Natural killer cell (primary cell): ENCODE results near the gene C9orf57. TPM values are rescaled to one million over a fixed set of nuclear protein-coding genes. Genes with fewer than 3 reads are reported as not detected.
"Not testable (repeated sequence)": the region's sequence is repeated elsewhere in the genome, so short reads cannot be mapped to it uniquely, and the experiment has no call there.

Experiments used
- ATAC-seq, 3 donors: fragments of 150-1000 bp in 2 of 3; fragments of 200-7000 bp in 1 of 3; cut with Tn5 transposase; 1 replicate in 1 of 3; 2 replicates in 2 of 3; pipeline ENCODE4 v1.10.0; 2021; ENCODE audit warnings: mild to moderate bottlenecking in 2 of 3, moderate library complexity in 2 of 3
- DNase-seq, 2 donors: peaks; one replicate each; pipeline versions ENCODE4 v3.0.0 to v3.0.0-alpha.2; 2013 to 2021; ENCODE audit warnings: mixed read lengths in 1 of 2
- H3K27ac ChIP-seq: one replicate; pipeline ENCODE4 v1.5.1; 2013; ENCODE audit warnings: mild to moderate bottlenecking, low read length
- H3K27me3 ChIP-seq: one replicate; pipeline ENCODE4 v1.6.1; 2013; ENCODE audit warnings: low read length; ENCODE audit not compliant: control insufficient read depth, insufficient read depth
- H3K36me3 ChIP-seq: one replicate; pipeline ENCODE4 v1.6.1; 2013; ENCODE audit warnings: low read length; ENCODE audit not compliant: control insufficient read depth, insufficient read depth
- H3K4me1 ChIP-seq: one replicate; pipeline ENCODE4 v1.6.1; 2013; ENCODE audit warnings: low read length; ENCODE audit not compliant: control insufficient read depth, insufficient read depth
- H3K4me3 ChIP-seq: one replicate; pipeline ENCODE4 v1.5.1; 2013; ENCODE audit warnings: low read length
- H3K9me3 ChIP-seq: one replicate; pipeline ENCODE4 v1.6.1; 2013; ENCODE audit warnings: low read length; ENCODE audit not compliant: control insufficient read depth, insufficient read depth
- H3K27ac Mint-ChIP-seq, 2 donors: one replicate each; pipeline ENCODE4 v1.8.0; 2022; ENCODE audit warnings: mild to moderate bottlenecking in 2 of 2, mixed read lengths in 2 of 2, moderate library complexity in 1 of 2
- H3K27me3 Mint-ChIP-seq, 2 donors: one replicate each; pipeline ENCODE4 v1.8.0; 2022; ENCODE audit warnings: low read depth in 2 of 2, mixed read lengths in 2 of 2
- H3K36me3 Mint-ChIP-seq: one replicate; pipeline ENCODE4 v1.8.0; 2022; ENCODE audit warnings: mixed read lengths
- H3K4me1 Mint-ChIP-seq, 2 donors: one replicate each; pipeline ENCODE4 v1.8.0; 2022; ENCODE audit warnings: mixed read lengths in 2 of 2
- H3K4me3 Mint-ChIP-seq: one replicate; pipeline ENCODE4 v1.8.0; 2022; ENCODE audit warnings: mild to moderate bottlenecking, moderate library complexity, mixed read lengths
- H3K9me3 Mint-ChIP-seq, 2 donors: one replicate each; pipeline ENCODE4 v1.8.0; 2022; ENCODE audit warnings: mixed read lengths in 2 of 2
- CTCF ChIP-seq: fragments of 200-600 bp; IDR thresholded peaks from one replicate; pipeline ENCODE4 v1.8.0; 2022; ENCODE audit warnings: antibody characterized with exemption
- WGBS: methylation state at CpG from one replicate; pipeline ENCODE4 v1.1.7; 2013; ENCODE audit warnings: missing lambda C conversion rate; ENCODE audit not compliant: insufficient coverage; 5-methylcytosine and 5-hydroxymethylcytosine counted together
- intact Hi-C: fragments of 100-400 bp; cut with micrococcal nuclease; formaldehyde crosslinking; loops from one replicate; pipeline ENCODE4 v1.14.2; 2022
- total RNA-seq, 4 donors: library from RNA; stranded (reverse); fragments of 120-200 nt in 1 of 4; gene quantifications; one replicate each; pipeline versions ENCODE4 v1.2.3 to v1.2.4, GENCODE V29; 2013 to 2022

Gene C9orf57
- total RNA-seq: not detected
- total RNA-seq (2013): not detected

- no peak for ATAC-seq
Observed at GRCh38 chr9:72060513-72060912, at the start of gene C9orf57. Gene C9orf57, minus strand, starts transcription at chr9:72060613. Its CDS starts 1,282 bp downstream, at chr9:72059331.

GRCh38 chr9:72102520-72102919 lies 42.1 kb upstream of the C9orf57 start:
- Mint-ChIP-seq H3K27ac (no peak overlapping the region), H3K4me3 (no peak overlapping the region), H3K9me3 (peaks cover 0 to under 1% of the 10 kb centered on the region in 2 donors), H3K27me3 (peaks cover 0 to under 1% of the 10 kb centered on the region in 2 donors), H3K36me3 (no peaks in the 10 kb centered on the region), H3K4me1 (no peaks in the 10 kb centered on the region)
- Histone ChIP-seq H3K36me3 (no peaks in the 10 kb centered on the region), H3K27me3 (no peaks in the 10 kb centered on the region), H3K9me3 (no peaks in the 10 kb centered on the region), H3K4me1 (no peaks in the 10 kb centered on the region), H3K4me3 (no peak overlapping the region), H3K27ac (no peak overlapping the region)
- DNase-seq: no peak
- 93% methylated on average over 2 of the region's 2 CpGs for WGBS
- no peak for TF ChIP-seq CTCF
- intact Hi-C loops: no loop called here
- no peak for ATAC-seq

More at GRCh38 chr9:72060513-72060912, at the start of gene C9orf57:
- TF ChIP-seq CTCF: no peak
- no peaks in the 10 kb centered on the region for H3K4me1 ChIP-seq
- no peaks in the 10 kb centered on the region for H3K9me3 ChIP-seq
- Mint-ChIP-seq H3K27ac (no peak within 1 kb of the TSS), H3K9me3 (no peaks in the 10 kb centered on the region), H3K4me3 (no peak within 1 kb of the TSS), H3K4me1 (no peaks in the 10 kb centered on the region), H3K36me3 (no peaks in the 10 kb centered on the region), H3K27me3 (peaks cover 3 to 16% of the 10 kb centered on the region in 2 donors)
- H3K27ac ChIP-seq: no peak within 1 kb of the TSS
- H3K36me3 ChIP-seq: no peaks in the 10 kb centered on the region
- no peaks in the 10 kb centered on the region for H3K27me3 ChIP-seq
- DNase-seq: no peak
- intact Hi-C loops: no loop called here
- no peak within 1 kb of the TSS for H3K4me3 ChIP-seq
- WGBS: 100% methylated on average over 3 of the region's 4 CpGs

- ATAC-seq, H3K36me3 Mint-ChIP-seq, H3K4me3 ChIP-seq, H3K27ac Mint-ChIP-seq, H3K27me3 Mint-ChIP-seq, H3K27ac ChIP-seq, H3K36me3 ChIP-seq, H3K4me1 Mint-ChIP-seq, H3K9me3 Mint-ChIP-seq, H3K4me3 Mint-ChIP-seq, H3K27me3 ChIP-seq, intact Hi-C loops, DNase-seq, H3K4me1 ChIP-seq, H3K9me3 ChIP-seq: not testable (repeated sequence)
- WGBS: 86% methylated on average over 3 of the region's 3 CpGs
Observed at GRCh38 chr9:72095520-72095919, 35.1 kb upstream of the C9orf57 start.

GRCh38 chr9:72092820-72093219 lies 32.4 kb upstream of the C9orf57 start:
- no peaks in the 10 kb centered on the region for H3K4me1 Mint-ChIP-seq

More at GRCh38 chr9:72092820-72093219, 32.4 kb upstream of the C9orf57 start:
- DNase-seq: no peak
- 90% methylated on average over 5 of the region's 6 CpGs for WGBS
- intact Hi-C loops: no loop called here
- no peak overlapping the region for H3K4me3 ChIP-seq
- peaks cover 2 to 3% of the 10 kb centered on the region in 2 donors for H3K27me3 Mint-ChIP-seq
- no peak overlapping the region for H3K27ac ChIP-seq
- no peaks in the 10 kb centered on the region for H3K4me1 ChIP-seq
- no peaks in the 10 kb centered on the region for H3K36me3 Mint-ChIP-seq
- H3K36me3 ChIP-seq: no peaks in the 10 kb centered on the region
- H3K9me3 Mint-ChIP-seq: peaks cover 2 to 3% of the 10 kb centered on the region in 2 donors
- no peaks in the 10 kb centered on the region for H3K9me3 ChIP-seq
- no peak for ATAC-seq
- no peaks in the 10 kb centered on the region for H3K27me3 ChIP-seq
- H3K27ac Mint-ChIP-seq: no peak overlapping the region
- H3K4me3 Mint-ChIP-seq: no peak overlapping the region
- TF ChIP-seq CTCF: no peak
